SK-N-SH treated with all-trans-retinoic acid at 6 μM for 48 hours (cell line): ENCODE data around the gene SNAPIN.

Source experiments
- ATAC-seq: fragments of 200-7000 bp; cut with Tn5 transposase; 3 replicates; pipeline ENCODE4 v1.9.1; 2020; ENCODE audit warnings: mild to moderate bottlenecking, moderate library complexity
- ARNTL ChIP-seq: fragments of 450-650 bp; formaldehyde crosslinking; IDR thresholded peaks from 2 replicates; pipeline ENCODE4 v1.5.0; 2020; ENCODE audit warnings: low read depth, mild to moderate bottlenecking, moderate library complexity, borderline replicate concordance
- BACH2 ChIP-seq: fragments of 250-450 bp; sonication (Bioruptor Pico); IDR thresholded peaks from 2 replicates; pipeline ENCODE4 v1.9.0; 2021; ENCODE audit warnings: mild to moderate bottlenecking, borderline replicate concordance
- CSDC2 ChIP-seq: fragments of 250-450 bp; sonication (Bioruptor Pico); IDR thresholded peaks from 2 replicates; pipeline ENCODE4 v1.5.0; 2020; ENCODE audit warnings: mild to moderate bottlenecking, moderate library complexity
- ESRRG ChIP-seq: fragments of 250-450 bp; sonication (Bioruptor Pico); IDR thresholded peaks from 2 replicates; pipeline ENCODE4 v1.6.1; 2021; ENCODE audit warnings: mild to moderate bottlenecking
- GLIS3 ChIP-seq: fragments of 250-450 bp; sonication (Bioruptor Pico); IDR thresholded peaks from 2 replicates; pipeline ENCODE4 v1.5.0; 2020; ENCODE audit warnings: mild to moderate bottlenecking, moderate library complexity
- ISL1 ChIP-seq: fragments of 250-450 bp; sonication (Bioruptor Pico); IDR thresholded peaks from 2 replicates; pipeline ENCODE4 v2.1.2; 2022; ENCODE audit warnings: mild to moderate bottlenecking, moderate library complexity
- PPARA ChIP-seq: fragments of 250-450 bp; sonication (Bioruptor Pico); IDR thresholded peaks from 2 replicates; pipeline ENCODE4 v1.5.0; 2020; ENCODE audit warnings: mild to moderate bottlenecking, borderline replicate concordance
- RARB ChIP-seq: fragments of 250-450 bp; sonication (Bioruptor Pico); IDR thresholded peaks from 2 replicates; pipeline ENCODE4 v1.8.0; 2021; ENCODE audit warnings: mild to moderate bottlenecking, moderate library complexity
- SNAI2 ChIP-seq: fragments of 250-450 bp; sonication (Bioruptor Pico); IDR thresholded peaks from 2 replicates; pipeline ENCODE4 v1.5.0; 2020; ENCODE audit warnings: mild to moderate bottlenecking, moderate library complexity
- TCF4 ChIP-seq: fragments of 250-450 bp; sonication (Bioruptor Pico); IDR thresholded peaks from 2 replicates; pipeline ENCODE4 v1.8.0; 2021; ENCODE audit warnings: mild to moderate bottlenecking, moderate library complexity, borderline replicate concordance
- ZC3H10 ChIP-seq: fragments of 250-450 bp; sonication (Bioruptor Pico); IDR thresholded peaks from 2 replicates; pipeline ENCODE4 v1.5.1; 2021; ENCODE audit warnings: mild to moderate bottlenecking, moderate library complexity
- ZFP3 ChIP-seq: fragments of 250-450 bp; sonication (Bioruptor Pico); IDR thresholded peaks from 2 replicates; pipeline ENCODE4 v1.5.0; 2020; ENCODE audit warnings: mild to moderate bottlenecking, moderate library complexity
- ZFP30 ChIP-seq: fragments of 450-650 bp; formaldehyde crosslinking; IDR thresholded peaks from 2 replicates; pipeline ENCODE4 v1.5.0; 2022; ENCODE audit warnings: mild to moderate bottlenecking, moderate library complexity
- ZNF70 ChIP-seq: fragments of 450-650 bp; formaldehyde crosslinking; IDR thresholded peaks from 2 replicates; pipeline ENCODE4 v1.5.0; 2020; ENCODE audit warnings: mild to moderate bottlenecking, moderate library complexity
- ZNF8 ChIP-seq: fragments of 450-650 bp; formaldehyde crosslinking; IDR thresholded peaks from 2 replicates; pipeline ENCODE4 v1.5.0; 2020; ENCODE audit warnings: mild to moderate bottlenecking, moderate library complexity
- TF ChIP-seq, protein P1 (sequence below): fragments of 250-450 bp; sonication (Bioruptor Pico); IDR thresholded peaks from 2 replicates; pipeline ENCODE4 v1.5.1; 2021; ENCODE audit warnings: mild to moderate bottlenecking, moderate library complexity
- TF ChIP-seq, protein P2 (sequence below): fragments of 250-450 bp; sonication (Bioruptor Pico); IDR thresholded peaks from 2 replicates; pipeline ENCODE4 v1.5.0; 2020; ENCODE audit warnings: mild to moderate bottlenecking, moderate library complexity
- TF ChIP-seq, protein P3 (sequence below): fragments of 250-450 bp; sonication (Bioruptor Pico); IDR thresholded peaks from 2 replicates; pipeline ENCODE4 v1.8.0; 2021; ENCODE audit warnings: low read depth, mild to moderate bottlenecking, moderate library complexity, borderline replicate concordance
- TF ChIP-seq, protein P4 (sequence below): fragments of 250-450 bp; sonication (Bioruptor Pico); IDR thresholded peaks from 2 replicates; pipeline ENCODE4 v1.8.0; 2020; ENCODE audit warnings: mild to moderate bottlenecking, moderate library complexity, borderline replicate concordance

The SNAPIN gene

DNA sequence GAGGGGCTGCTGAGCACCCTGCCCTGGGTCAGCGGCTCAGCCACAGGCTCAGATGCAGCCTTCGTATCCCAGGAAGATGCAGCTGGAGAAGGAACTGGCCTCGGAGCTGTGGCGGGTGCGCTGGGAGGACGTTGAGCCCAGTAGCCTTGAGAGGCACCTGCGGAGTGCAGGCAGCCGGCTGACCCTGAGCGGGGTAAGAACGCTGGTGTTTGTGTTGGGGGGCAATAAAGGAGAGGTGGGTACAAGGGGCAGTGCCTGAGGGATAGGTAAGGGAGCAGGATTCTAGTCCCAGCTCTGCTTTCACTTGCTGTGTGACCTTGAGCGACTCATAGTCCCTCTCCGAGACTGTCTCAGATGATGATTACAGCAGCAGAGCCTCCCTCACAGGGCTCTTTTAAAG, 26.4 kb downstream of the SNAPIN start:
- TF ChIP-seq ZFP30, result no peak
- TF ChIP-seq, all 23 proteins: peak for 0
- no peak for ATAC-seq

DNA sequence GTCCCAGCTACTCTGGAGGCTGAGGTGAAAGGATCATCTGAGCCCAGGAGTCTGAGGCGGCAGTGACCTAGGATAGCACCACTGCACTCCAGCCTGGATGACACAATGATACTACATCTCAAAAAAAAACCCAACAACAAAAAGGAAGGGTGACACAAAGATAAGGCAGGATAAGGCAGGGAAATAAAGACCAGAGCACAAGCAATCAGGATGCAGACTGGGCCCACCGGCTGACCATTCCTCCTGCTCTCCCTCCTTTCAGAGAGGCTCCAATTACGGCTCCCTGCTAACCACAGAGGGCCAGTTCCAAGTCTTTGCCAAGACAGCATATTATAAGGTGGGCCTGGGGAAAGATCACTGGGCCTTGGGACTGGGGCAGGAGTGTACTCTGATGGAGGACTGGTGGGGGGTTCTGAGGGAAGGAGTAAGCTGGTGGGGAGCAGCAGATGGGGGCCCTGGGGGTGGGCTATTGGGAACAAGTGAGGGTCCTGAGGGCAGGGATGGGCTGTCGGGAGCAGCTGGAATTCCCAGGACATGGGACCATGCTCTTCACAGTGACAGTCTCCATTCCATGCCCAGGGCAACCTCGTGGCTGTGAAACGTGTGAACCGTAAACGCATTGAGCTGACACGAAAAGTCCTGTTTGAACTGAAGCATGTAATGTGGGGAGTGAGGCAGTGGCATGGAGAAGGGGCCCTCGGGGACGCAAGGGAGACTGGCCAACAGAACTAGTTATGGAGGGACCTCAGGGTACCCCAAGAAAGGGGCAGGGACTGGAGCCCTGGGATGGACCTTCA, 27.2 kb downstream of the SNAPIN start:
- TF ChIP-seq, protein P1, sequence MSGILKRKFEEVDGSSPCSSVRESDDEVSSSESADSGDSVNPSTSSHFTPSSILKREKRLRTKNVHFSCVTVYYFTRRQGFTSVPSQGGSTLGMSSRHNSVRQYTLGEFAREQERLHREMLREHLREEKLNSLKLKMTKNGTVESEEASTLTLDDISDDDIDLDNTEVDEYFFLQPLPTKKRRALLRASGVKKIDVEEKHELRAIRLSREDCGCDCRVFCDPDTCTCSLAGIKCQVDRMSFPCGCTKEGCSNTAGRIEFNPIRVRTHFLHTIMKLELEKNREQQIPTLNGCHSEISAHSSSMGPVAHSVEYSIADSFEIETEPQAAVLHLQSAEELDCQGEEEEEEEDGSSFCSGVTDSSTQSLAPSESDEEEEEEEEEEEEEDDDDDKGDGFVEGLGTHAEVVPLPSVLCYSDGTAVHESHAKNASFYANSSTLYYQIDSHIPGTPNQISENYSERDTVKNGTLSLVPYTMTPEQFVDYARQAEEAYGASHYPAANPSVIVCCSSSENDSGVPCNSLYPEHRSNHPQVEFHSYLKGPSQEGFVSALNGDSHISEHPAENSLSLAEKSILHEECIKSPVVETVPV (CRISPR knock-in tag), result no peak
- TF ChIP-seq TCF4 (CRISPR knock-in tag), result no peak
- TF ChIP-seq RARB (CRISPR knock-in tag), result no peak
- TF ChIP-seq, protein P2, sequence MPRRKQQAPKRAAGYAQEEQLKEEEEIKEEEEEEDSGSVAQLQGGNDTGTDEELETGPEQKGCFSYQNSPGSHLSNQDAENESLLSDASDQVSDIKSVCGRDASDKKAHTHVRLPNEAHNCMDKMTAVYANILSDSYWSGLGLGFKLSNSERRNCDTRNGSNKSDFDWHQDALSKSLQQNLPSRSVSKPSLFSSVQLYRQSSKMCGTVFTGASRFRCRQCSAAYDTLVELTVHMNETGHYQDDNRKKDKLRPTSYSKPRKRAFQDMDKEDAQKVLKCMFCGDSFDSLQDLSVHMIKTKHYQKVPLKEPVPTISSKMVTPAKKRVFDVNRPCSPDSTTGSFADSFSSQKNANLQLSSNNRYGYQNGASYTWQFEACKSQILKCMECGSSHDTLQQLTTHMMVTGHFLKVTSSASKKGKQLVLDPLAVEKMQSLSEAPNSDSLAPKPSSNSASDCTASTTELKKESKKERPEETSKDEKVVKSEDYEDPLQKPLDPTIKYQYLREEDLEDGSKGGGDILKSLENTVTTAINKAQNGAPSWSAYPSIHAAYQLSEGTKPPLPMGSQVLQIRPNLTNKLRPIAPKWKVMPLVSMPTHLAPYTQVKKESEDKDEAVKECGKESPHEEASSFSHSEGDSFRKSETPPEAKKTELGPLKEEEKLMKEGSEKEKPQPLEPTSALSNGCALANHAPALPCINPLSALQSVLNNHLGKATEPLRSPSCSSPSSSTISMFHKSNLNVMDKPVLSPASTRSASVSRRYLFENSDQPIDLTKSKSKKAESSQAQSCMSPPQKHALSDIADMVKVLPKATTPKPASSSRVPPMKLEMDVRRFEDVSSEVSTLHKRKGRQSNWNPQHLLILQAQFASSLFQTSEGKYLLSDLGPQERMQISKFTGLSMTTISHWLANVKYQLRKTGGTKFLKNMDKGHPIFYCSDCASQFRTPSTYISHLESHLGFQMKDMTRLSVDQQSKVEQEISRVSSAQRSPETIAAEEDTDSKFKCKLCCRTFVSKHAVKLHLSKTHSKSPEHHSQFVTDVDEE (CRISPR knock-in tag), result no peak
- TF ChIP-seq, protein P3, sequence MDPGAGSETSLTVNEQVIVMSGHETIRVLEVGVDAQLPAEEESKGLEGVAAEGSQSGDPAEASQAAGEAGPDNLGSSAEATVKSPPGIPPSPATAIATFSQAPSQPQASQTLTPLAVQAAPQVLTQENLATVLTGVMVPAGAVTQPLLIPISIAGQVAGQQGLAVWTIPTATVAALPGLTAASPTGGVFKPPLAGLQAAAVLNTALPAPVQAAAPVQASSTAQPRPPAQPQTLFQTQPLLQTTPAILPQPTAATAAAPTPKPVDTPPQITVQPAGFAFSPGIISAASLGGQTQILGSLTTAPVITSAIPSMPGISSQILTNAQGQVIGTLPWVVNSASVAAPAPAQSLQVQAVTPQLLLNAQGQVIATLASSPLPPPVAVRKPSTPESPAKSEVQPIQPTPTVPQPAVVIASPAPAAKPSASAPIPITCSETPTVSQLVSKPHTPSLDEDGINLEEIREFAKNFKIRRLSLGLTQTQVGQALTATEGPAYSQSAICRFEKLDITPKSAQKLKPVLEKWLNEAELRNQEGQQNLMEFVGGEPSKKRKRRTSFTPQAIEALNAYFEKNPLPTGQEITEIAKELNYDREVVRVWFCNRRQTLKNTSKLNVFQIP (CRISPR knock-in tag), result no peak
- no peak for TF ChIP-seq ZNF70
- TF ChIP-seq CSDC2 (CRISPR knock-in tag), result no peak
- no peak for TF ChIP-seq GLIS3
- TF ChIP-seq, protein P4, sequence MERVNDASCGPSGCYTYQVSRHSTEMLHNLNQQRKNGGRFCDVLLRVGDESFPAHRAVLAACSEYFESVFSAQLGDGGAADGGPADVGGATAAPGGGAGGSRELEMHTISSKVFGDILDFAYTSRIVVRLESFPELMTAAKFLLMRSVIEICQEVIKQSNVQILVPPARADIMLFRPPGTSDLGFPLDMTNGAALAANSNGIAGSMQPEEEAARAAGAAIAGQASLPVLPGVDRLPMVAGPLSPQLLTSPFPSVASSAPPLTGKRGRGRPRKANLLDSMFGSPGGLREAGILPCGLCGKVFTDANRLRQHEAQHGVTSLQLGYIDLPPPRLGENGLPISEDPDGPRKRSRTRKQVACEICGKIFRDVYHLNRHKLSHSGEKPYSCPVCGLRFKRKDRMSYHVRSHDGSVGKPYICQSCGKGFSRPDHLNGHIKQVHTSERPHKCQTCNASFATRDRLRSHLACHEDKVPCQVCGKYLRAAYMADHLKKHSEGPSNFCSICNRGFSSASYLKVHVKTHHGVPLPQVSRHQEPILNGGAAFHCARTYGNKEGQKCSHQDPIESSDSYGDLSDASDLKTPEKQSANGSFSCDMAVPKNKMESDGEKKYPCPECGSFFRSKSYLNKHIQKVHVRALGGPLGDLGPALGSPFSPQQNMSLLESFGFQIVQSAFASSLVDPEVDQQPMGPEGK (CRISPR knock-in tag), result no peak
- TF ChIP-seq PPARA (CRISPR knock-in tag), result no peak
- no peak for TF ChIP-seq ESRRG (CRISPR knock-in tag)
- TF ChIP-seq ISL1, result no peak
- no peak for TF ChIP-seq ZFP3 (CRISPR knock-in tag)
- TF ChIP-seq ARNTL (CRISPR knock-in tag), result no peak
- TF ChIP-seq SNAI2, result no peak
- TF ChIP-seq, all 23 proteins: peak for 0
- peak; percentile 49 for ATAC-seq

DNA sequence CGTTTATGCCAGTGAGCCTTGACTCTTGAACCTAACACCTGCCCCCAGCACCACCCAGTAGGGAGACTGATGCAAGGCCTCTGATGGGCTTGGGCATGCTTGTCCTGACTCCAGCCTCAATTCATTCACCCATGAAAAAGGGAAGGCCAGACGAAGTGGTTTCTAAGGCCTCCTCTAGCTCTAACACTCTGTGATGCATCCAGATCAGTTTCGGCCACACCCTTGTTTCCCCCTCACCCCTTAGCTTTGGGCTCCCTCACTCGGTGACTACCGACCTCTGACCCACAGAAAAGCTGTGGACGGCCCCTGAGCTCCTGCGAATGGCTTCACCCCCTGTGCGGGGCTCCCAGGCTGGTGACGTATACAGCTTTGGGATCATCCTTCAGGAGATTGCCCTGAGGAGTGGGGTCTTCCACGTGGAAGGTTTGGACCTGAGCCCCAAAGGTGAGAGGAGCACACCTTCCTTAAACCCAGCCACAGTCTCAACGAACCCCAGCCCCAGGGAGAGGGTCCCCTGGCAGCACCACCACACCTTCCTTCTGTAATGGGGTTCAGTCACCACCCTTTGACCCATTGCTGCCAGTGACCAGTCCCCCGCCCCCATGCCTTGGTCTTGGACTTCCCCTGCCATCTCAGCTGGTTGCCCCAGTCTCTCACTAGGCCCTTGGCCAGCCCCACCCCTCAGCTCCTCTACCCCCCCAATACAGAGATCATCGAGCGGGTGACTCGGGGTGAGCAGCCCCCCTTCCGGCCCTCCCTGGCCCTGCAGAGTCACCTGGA, 29.0 kb downstream of the SNAPIN start:
- ATAC-seq, result no peak
- TF ChIP-seq ISL1 (no peak), PPARA (CRISPR knock-in tag) (no peak), ARNTL (CRISPR knock-in tag) (no peak), BACH2 (no peak), GLIS3 (no peak), ZNF8 (no peak), SNAI2 (no peak), CSDC2 (CRISPR knock-in tag) (no peak)

DNA sequence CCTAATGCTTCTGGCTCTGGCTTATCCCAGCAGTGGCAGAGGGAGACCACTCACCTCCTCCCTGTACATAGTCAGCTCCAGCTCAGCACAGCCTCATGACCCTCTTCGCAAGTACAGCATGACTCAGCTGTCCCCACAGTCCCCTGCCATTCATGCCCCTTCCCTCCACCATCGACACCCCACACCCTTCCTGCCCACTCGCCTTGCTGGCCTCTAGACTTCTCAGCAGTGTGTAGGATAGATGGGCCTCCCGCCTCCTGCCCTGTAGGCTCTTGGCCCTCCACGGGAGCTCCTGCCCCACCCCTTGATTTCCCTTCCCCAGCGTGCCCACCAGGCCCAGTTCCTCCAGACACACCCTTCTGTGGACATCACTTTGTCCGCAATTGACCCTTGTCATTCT, 29.8 kb downstream of the SNAPIN start:
- no peak for TF ChIP-seq SNAI2
- no peak for TF ChIP-seq ZC3H10
- TF ChIP-seq ZNF70, result no peak
- no peak for TF ChIP-seq ISL1
- TF ChIP-seq, protein P4 (CRISPR knock-in tag), result no peak
- no peak for TF ChIP-seq ZNF8
- TF ChIP-seq, protein P2 (CRISPR knock-in tag), result no peak
- TF ChIP-seq ZFP30, result no peak
- TF ChIP-seq ESRRG (CRISPR knock-in tag), result no peak
- no peak for TF ChIP-seq CSDC2 (CRISPR knock-in tag)
- no peak for ATAC-seq
